GM20000 (cell line): ENCODE data around the gene TTLL4.

Experiments
- DNase-seq: peaks from one replicate; pipeline ENCODE4 v3.0.0; 2012; ENCODE audit warnings: low spot score
- CTCF ChIP-seq: IDR thresholded peaks from 2 replicates; pipeline ENCODE4 v1.5.1; 2012; ENCODE audit warnings: mild to moderate bottlenecking, control low read depth; ENCODE audit errors: extremely low read depth, missing control alignments

The TTLL4 gene

DNA sequence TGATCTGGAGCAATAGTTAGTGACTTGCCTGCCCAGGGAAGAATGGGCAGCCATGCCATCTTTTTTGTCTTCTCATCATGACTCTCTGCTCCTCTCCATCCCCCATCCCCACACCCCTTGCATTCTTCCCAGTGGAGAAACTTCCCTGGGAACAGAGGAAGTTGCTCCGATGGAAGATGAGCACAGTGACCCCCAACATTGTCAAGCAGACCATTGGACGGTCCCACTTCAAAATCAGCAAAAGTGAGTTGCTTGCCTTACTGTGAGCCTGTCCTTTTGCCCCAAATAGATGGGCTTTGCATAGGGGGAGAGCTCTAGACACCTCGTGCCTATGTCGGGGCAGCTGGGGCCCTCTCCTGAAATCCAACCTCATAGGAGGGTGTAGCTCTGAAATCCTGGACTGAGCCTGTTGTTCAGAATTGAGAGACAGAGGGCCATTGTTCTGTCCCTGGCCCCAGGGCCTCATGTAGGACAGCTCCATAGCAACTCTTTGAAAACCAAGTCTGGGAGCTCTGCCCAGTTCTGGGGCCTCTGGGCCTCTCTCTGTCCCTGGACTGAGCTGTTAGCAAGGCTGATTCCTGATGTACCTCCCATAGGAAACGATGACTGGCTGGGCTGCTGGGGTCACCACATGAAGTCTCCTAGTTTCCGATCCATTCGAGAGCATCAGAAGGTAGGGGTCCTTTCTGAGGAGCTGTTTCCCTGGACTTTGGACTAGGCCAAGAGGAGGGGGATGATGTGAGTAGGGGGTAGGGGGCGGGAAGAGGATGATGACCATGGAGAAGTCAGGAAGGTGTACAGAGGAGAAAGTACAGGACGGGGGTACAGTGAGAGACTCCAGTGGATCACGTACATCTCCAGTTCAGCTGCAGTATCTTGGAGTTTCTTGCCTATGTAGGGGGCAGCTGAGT is 35.2 kb downstream of the TTLL4 start:
- TF ChIP-seq CTCF, result no peak
- DNase-seq, result no peak

GRCh38 chr2:218746470-218746795 is 35.8 kb downstream of the TTLL4 start:
- no peak for TF ChIP-seq CTCF
- DNase-seq, result no peak

DNA sequence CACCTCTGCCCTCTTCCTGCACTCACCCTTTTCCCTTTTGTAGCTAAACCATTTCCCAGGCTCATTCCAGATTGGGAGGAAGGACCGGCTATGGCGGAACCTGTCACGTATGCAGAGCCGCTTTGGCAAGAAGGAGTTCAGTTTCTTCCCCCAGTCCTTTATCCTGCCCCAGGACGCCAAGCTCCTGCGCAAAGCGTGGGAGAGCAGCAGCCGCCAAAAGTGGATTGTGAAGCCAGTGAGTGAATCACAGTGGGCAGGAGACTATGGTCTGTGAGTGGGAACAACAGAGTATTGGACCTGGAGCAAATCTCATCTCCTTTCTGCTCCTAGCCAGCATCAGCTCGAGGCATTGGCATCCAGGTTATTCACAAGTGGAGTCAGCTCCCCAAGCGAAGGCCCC is 36.3 kb downstream of the TTLL4 start:
- TF ChIP-seq CTCF, result no peak
- DNase-seq, result no peak

- no peak for DNase-seq
- TF ChIP-seq CTCF, result no peak
These were observed 38.3 kb downstream of the TTLL4 start for GRCh38 chr2:218748741-218749441.

GRCh38 chr2:218754201-218754600 is 43.6 kb downstream of the TTLL4 start:
- no peak for DNase-seq
- no peak for TF ChIP-seq CTCF

DNA sequence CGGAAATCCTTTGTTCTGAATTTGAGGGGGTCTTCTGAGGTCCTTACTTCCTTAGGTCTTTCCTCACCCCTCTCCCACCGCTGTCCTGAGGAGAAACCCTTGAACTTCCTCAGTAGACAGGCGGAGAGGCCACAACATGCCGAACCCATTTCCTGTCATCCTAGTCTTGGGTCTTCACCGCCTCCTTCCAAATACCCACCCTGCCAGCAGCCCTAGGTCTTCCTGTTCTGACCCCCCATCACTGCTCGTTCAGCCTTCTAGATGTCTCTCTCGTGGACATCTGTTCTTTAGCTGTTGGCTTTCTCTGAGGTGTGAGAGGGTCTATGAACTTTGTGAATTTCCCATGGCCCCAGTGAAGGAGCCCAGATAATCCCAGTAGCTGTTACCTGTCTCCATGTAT is 44.1 kb downstream of the TTLL4 start:
- DNase-seq, result no peak
- TF ChIP-seq CTCF, result no peak

- no peak for DNase-seq
- TF ChIP-seq CTCF, result no peak
These were observed 44.5 kb downstream of the TTLL4 start for GRCh38 chr2:218755198-218755566.
